T-helper 22 cell (primary cell): ENCODE measurements around the gene SESTD1.
"Not testable (repeated sequence)": the region's sequence is repeated elsewhere in the genome, so short reads cannot be mapped to it uniquely, and the experiment has no call there.

Experiments
- DNase-seq: peaks from one replicate; pipeline ENCODE4 v3.0.0-alpha.2; 2020; ENCODE audit warnings: low read depth

The SESTD1 gene

GRCh38 chr2:179265082-179265510 lies 464 bp upstream of the SESTD1 start:
- DNase-seq, result no peak

GRCh38 chr2:179263446-179264367 lies 925 bp downstream of the SESTD1 start:
- DNase-seq, result no peak

GRCh38 chr2:179263015-179263414 lies 1.6 kb downstream of the SESTD1 start:
- DNase-seq, result no peak

- no peak for DNase-seq
Measured at GRCh38 chr2:179262077-179262660, 2.5 kb downstream of the SESTD1 start.

DNA sequence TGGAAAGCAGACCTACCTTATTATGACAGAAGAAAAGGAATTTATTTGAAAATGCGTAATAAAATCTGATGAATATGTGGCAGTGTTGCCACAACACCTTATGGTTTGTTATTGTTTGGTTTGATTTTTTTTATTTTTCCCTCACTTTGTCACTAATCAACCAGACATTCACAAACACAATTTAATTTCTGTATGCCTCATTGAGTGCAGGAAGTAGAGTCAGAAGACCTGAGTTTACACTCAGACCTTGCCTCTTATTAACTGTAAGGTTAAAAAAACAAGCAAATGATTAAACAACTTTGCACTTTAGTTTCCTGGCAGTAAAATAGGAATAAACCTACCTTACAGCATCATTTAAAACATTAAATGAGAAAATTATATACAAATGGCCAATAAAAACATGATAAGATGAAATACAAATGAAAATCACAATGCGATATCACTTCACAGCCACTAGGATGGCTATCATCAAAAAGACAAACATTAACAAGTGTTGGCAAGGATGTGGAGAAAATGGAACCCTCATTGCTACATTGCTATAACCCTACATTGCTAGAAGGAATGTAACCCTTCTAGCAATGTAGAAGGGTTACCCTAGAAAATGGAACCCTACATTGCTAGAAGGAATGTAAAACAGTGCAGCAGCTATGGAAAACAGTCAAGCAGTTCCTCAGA lies 3.3 kb downstream of the SESTD1 start:
- no peak for DNase-seq

GRCh38 chr2:179260224-179260623 lies 4.4 kb downstream of the SESTD1 start:
- no peak for DNase-seq

- no peak for DNase-seq
Measured at GRCh38 chr2:179255129-179255528, 9.5 kb downstream of the SESTD1 start.

DNA sequence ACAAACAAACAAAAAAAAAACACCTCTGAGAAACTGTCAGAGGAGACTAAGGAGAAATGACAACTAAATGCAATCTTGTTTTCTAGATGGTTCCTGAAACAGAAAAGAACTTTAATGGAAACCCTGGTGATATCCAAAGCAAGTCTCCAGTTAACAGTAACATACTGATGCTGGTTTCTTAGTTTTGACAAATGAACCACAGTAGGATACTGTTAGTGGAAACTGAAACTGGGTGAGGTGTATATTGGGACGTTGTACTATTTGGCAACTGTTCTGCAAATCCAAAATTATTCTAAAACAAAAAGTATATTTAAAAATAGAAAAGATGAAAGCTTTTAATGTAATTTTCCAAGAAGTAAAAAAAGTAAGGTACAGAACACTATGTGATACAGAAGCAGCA lies 11.4 kb downstream of the SESTD1 start:
- no peak for DNase-seq

- no peak for DNase-seq
Measured at GRCh38 chr2:179252423-179252822, 12.2 kb downstream of the SESTD1 start.

DNA sequence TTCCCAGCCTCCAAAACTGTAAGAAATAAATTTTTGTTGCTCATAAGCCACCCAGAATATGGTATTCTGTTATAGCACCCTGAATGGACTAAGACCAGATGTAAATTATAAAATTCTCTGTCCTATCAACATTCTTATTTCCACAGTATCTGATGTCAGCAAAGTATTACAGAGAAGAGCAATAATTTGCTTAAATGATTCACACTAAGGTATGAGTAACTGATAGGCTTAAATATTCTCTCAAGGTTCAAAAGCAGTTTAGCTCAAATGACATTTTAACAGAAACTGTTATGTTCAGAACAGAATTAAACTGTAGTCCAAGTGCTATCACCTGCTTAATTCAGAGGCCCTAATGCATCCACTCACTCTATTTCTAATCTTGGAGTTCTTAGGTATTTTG lies 12.8 kb downstream of the SESTD1 start:
- DNase-seq, result no peak

DNA sequence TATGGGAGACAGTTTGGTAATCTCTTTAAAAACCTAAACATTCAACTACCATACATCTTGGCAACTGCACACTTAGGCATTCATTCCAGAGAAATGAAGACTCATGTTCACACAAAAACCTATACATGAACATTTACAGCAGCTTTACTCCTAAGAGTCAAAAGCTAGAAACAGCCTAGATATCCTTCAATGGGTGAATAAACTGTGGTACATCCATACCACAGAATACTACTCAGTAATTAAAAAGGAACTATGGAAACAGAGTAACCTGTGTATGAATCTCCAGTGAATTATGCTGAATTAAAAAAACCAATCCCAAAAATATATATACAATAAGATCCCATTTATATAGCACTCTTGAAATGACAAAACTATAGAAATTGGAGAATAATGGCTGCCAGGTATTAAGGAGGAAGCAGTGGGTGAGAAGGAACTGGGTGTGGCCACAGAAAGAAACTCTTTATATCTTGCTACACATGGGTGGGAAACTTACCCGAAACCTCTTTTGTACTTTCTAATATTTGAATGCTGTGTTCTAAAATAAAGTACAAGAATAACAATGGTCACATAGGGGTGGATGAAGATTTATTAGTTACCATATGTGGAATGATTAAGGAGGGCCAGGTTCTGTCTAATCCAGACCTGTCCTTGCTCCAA lies 13.7 kb downstream of the SESTD1 start:
- DNase-seq, result no peak

DNA sequence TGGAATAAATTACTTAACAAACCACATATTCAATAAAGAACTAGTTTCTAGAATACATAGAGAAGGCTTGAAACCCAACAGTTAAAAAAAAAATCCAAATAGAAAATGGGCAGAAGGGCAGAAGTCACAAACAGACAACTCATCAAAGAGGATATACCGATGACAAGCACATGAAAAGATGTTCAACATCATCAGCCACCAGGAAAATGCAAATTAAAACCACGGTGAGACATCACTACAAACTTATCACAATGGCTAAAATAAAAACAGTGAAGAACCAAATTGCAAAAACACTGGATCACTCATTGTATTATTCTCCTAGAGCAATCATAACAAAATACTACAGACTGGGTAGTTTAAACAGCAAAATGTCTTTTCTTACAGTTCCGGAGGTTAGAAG lies 14.5 kb downstream of the SESTD1 start:
- no peak for DNase-seq

- no peak for DNase-seq
Measured at GRCh38 chr2:179248024-179248348, 16.6 kb downstream of the SESTD1 start.

GRCh38 chr2:179247318-179248023 lies 17.2 kb downstream of the SESTD1 start:
- DNase-seq, result no peak

GRCh38 chr2:179245843-179246242 lies 18.8 kb downstream of the SESTD1 start:
- DNase-seq, result not testable (repeated sequence)

GRCh38 chr2:179243046-179243445 lies 21.6 kb downstream of the SESTD1 start:
- DNase-seq, result no peak

GRCh38 chr2:179240481-179241451 lies 23.9 kb downstream of the SESTD1 start:
- no peak for DNase-seq

DNA sequence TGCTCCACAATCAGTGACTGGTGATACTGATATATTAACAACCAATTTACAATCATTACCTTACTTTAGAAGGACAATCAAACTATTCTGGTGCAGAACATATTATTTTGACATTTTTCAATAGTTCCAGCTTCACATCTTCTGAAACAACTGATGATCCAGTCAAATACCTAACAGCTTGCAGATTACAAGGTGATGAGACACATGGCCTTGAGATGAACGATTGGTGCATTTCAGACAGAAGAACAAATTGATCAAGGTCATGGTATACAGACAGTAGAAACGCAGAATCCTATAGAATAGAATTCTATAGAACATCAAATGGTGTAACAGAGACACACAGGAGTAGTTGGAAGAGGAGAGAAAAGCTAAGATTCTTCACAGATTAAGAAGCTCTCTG lies 24.8 kb downstream of the SESTD1 start:
- no peak for DNase-seq

DNA sequence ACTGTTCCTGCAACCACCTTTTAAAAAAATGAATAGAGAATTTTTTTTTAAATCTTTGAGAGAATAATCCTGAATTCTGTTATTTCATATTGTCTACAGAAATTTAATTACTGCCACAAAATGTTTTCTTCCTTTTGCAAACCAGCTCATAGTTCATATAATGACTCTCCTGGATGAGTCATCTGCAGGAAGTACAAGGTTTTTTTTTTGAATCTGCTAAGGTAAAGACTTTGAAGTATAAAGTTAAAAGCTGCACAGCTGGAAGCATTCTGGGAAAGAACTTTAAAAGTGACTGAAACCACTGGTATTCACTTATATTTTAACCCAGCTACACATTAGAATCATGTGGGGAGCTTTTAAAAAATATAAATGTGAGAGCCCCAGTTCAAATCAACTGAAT lies 25.4 kb downstream of the SESTD1 start:
- DNase-seq, result no peak

DNA sequence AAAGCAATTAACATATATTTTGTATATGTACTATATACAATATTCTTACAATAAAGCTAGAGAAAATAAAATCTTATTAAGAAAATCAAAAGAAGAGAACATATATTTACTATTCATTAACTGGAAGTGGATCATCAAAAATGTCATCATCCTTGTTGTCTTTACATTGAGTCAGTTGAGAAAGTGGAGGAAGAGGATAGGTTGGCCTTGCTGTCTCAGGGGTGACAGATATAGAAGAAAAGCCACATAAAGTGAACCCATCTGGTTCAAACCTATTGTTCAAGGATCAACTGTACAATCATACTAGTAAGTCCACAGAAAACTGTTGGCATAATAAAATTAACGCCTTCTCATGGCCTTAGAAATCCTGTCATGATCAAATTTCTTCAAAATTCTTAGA lies 26.6 kb downstream of the SESTD1 start:
- DNase-seq, result no peak
